ENCODE results near the gene KLHDC8A.

The KLHDC8A gene

DNA sequence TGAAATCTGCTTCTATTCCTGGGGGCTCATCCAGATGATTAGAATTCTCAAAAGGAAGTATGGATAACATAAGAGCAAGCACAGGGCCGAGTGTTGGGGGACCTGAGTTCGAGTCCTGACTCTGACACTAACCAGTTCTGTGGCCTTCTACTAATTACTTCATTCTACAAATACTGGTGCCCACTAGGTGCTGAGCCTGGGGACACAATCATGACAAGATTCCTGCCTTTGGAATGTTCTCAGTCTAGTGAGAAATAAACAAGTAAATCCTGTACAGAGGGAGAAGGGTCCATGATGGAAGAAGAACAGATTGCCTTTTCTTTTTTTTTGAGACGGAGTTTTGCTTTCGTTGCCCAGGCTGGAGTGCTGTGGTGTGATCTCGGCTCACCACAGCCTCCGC, 32.9 kb downstream of the KLHDC8A start:
- Histone ChIP-seq H3K27me3 (peaks cover 55% of the 10 kb centered on the region), H3K4me1 (peaks cover 10% of the 10 kb centered on the region), H3K9me3 (peaks cover 9% of the 10 kb centered on the region; the same call in 1 of the 2 replicates), H3K4me2 (no peak overlapping the region), H4K20me1 (peaks cover 34% of the 10 kb centered on the region; the same call in 1 of the 2 replicates), H3K9ac (no peak overlapping the region), H3K27ac (no peak overlapping the region), H3K4me3 (no peak overlapping the region), H3K36me3 (no peaks in the 10 kb centered on the region)
- TF ChIP-seq Cebpa-rat (IDR thresholded peaks at IDR 0.05) = no peak

DNA sequence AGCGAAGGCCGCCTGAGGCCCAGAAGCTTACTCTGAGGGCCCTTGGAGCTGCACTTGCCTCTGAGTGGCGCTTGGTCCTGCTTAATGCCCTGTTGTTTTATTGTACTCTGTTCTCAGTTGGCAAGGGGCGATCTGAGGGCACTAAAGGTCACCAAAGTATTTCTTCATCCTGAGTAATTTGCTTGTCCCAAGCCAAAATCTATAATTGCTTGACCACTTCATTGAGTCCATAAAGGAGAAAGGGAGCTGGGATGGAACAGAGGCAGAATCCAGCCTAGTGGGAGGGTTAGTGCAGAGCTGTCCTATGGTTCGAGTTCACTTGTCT, 34.8 kb downstream of the KLHDC8A start:
- Histone ChIP-seq H3K27ac (no peak overlapping the region), H3K9ac (no peak overlapping the region), H3K9me3 (peaks cover 9% of the 10 kb centered on the region; the same call in 1 of the 2 replicates), H3K27me3 (peaks cover 69% of the 10 kb centered on the region), H3K4me1 (peaks cover 10% of the 10 kb centered on the region), H3K4me2 (peak overlapping the region; percentile 87), H3K36me3 (no peaks in the 10 kb centered on the region), H3K4me3 (peak overlapping the region; percentile 62), H4K20me1 (peaks cover 34% of the 10 kb centered on the region; the same call in 1 of the 2 replicates)
- no peak for TF ChIP-seq Cebpa-rat (IDR thresholded peaks at IDR 0.05)

DNA sequence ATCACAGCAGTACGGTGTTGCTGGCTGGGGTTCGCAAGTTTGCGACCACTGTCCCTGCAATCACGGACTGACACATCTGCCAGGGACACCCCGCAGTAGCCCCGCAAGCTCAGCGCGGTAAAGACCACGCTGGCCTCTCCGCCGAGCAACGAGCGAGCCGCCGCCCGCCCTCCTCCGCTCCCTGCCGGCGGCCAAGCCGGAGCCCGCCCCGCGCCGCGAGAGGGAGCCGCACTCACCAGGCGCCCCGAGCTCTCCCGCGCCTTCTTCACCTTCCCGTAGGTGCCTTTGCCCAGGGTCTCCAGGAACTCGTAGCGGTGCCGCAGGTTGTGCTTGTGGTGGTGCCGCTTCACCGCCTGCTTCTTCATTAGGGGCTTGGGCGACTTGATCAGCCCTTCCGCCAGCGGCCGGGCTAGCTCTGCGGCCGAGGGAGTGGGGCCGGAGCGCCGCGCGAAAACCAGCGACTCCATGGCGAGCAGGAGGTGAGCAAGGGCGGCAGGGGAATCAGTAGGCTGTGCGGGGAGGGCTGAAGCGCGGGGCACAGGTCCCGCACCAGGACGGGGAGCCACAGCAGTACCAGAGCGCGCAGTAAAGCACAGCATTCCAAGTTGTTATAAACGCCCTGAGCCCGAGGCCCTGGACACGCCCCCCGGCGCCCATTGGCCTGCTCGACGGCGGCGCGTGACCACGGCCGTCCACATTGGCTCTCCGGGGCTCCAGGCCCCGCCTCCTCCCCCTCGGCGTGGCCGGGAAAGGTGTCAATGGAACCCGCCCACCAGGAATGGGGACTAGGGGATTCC, 35.4 kb downstream of the KLHDC8A start, which contains the start of gene NUAK2:
Gene NUAK2 (minus strand): TSS at position 584 of the 797 bp plus-strand sequence. CDS start 117 bp downstream, at position 467.
- H3K27ac ChIP-seq = no peak within 1 kb of the TSS
- H3K9me3 ChIP-seq = peaks cover 9% of the 10 kb centered on the region; the same call in 1 of the 2 replicates
- H3K9ac ChIP-seq = no peak within 1 kb of the TSS
- H4K20me1 ChIP-seq = peaks cover 34% of the 10 kb centered on the region; the same call in 1 of the 2 replicates
- H3K27me3 ChIP-seq = peaks cover 69% of the 10 kb centered on the region
- no peak for TF ChIP-seq Cebpa-rat (IDR thresholded peaks at IDR 0.05)
- H3K4me1 ChIP-seq = peaks cover 14% of the 10 kb centered on the region
- H3K4me2 ChIP-seq = peak within 1 kb of the TSS; percentile 87
- H3K36me3 ChIP-seq = no peaks in the 10 kb centered on the region
- H3K4me3 ChIP-seq = peak within 1 kb of the TSS; percentile 62

DNA sequence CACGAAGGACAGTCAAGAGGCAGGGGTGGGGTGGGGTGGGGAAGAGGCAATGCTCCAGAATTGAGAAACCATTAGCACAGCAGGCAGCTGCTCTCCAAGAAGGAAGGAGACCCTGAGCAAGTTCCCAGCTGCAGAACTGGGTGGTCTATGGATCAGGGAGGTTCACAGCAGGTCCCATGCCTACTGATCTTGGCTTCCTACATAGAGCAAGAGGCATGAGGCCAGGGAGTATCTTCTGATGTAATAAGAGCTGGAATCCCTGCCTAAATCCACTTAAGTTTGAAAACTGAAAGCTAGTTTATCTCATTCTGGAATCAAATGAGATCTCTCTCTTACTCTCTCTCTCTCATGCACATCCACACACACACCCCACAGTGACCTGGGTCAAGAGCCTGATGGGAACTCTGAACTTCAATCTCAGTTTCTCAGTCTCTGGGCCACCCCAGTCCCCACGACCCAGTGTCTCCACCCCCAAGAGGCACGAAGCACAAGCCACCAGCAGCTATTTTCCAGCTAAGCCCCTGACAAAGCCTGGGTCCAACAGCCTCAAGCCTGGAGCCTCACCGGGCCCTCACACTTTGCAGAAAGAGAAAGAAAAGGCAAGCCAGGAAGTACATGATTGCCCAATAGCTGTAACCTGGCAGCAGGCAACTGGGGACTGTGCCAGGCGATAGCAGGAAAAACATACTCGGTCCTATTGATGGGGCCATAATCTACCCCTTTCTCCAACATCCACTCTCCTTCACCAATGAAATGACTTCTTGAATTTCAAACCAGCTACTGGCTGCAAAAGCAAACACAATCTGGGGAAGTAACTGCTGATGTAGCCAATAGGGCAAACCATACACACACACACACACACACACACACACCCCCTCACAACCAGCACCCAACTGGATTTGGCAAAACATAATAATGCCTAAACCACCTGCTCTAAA, 37.4 kb downstream of the KLHDC8A start:
- Histone ChIP-seq H3K9me3 (peaks cover 9% of the 10 kb centered on the region; the same call in 1 of the 2 replicates), H3K4me1 (peaks cover 32% of the 10 kb centered on the region), H3K4me3 (no peak overlapping the region), H3K36me3 (no peaks in the 10 kb centered on the region), H3K27ac (no peak overlapping the region), H4K20me1 (peaks cover 25% of the 10 kb centered on the region; the same call in 1 of the 2 replicates), H3K27me3 (peaks cover 64% of the 10 kb centered on the region), H3K4me2 (no peak overlapping the region), H3K9ac (no peak overlapping the region)
- peak; percentile 61; the same call in 1 of the 2 replicates for TF ChIP-seq Cebpa-rat (IDR thresholded peaks at IDR 0.05)

DNA sequence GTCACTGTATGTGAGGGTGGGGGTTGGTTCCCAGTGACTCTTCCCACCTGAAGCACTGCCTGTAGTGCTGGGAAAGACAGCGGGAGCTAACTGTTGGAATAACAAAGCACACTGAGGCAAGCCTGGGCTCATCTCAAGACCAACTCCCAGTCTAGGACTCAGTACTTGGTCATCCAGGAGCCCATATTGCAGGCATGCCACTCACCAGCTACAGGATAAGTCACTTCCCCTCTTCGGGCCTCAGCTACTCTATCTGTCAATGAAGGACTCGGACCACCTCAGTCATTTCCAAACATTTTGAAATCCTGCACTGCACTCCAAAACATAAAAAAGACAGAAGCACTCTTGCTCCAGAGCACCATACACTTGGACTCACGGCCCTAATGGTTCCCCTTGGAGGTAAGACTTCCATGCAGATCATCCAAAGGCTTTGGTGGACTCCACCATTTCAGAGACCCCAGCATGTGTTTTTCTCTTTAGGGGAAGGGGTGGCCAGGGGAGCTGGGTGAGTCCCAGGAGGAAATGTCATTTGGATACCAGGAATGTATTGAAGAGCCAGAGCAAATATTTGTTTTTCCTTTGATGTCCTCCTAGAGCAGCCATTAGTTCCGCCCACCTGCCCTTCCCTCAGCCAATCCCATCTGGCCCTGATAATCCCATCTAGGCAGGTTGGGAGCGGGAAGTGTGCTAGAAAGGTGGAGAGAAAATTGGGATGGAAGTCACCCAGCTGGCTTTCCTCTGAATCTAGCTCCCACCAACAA, 38.3 kb downstream of the KLHDC8A start:
- TF ChIP-seq Cebpa-rat (IDR thresholded peaks at IDR 0.05) = no peak
- H3K9me3 ChIP-seq = peaks cover 9% of the 10 kb centered on the region; the same call in 1 of the 2 replicates
- H3K36me3 ChIP-seq = no peaks in the 10 kb centered on the region
- no peak overlapping the region for H3K4me3 ChIP-seq
- peaks cover 21% of the 10 kb centered on the region; the same call in 1 of the 2 replicates for H4K20me1 ChIP-seq
- peaks cover 58% of the 10 kb centered on the region for H3K27me3 ChIP-seq
- H3K27ac ChIP-seq = no peak overlapping the region
- H3K9ac ChIP-seq = no peak overlapping the region
- H3K4me1 ChIP-seq = peaks cover 41% of the 10 kb centered on the region
- no peak overlapping the region for H3K4me2 ChIP-seq

DNA sequence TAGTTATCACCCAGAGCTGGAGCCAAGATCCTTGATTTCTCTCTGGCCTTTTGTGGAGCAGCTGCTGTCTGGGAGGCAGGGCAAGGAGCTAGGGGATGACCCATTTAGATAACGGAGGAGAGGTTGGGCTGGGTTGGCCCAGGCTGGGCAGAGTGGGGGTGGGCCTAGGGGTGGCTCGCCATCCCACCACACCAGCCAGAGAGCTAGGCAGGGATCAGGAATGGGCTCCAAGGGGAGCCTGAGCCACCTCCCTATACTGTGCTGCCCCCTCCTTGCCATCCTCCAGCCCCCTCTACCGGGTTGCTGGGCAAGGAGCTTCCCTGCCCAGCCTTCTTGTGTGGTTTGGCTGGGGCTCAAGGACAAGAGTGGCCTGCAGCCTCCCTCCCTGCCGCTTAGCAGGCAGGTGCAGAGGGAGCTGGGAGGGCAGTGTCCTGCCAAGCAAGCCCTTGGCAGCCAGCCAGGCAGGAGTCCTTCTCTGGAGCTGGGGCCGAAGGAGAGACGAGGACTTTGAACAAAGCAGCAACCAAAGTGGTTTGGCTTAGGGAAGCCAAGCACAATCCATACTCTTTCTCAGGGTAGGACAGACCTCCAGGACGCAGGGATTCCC, 39.3 kb downstream of the KLHDC8A start:
- Histone ChIP-seq H3K9me3 (peaks cover 9% of the 10 kb centered on the region; the same call in 1 of the 2 replicates), H3K4me3 (no peak overlapping the region), H3K27me3 (peaks cover 48% of the 10 kb centered on the region), H3K9ac (no peak overlapping the region), H3K4me1 (peaks cover 51% of the 10 kb centered on the region), H4K20me1 (peaks cover 18% of the 10 kb centered on the region; the same call in 1 of the 2 replicates), H3K36me3 (no peaks in the 10 kb centered on the region), H3K27ac (no peak overlapping the region), H3K4me2 (no peak overlapping the region)
- no peak for TF ChIP-seq Cebpa-rat (IDR thresholded peaks at IDR 0.05)

DNA sequence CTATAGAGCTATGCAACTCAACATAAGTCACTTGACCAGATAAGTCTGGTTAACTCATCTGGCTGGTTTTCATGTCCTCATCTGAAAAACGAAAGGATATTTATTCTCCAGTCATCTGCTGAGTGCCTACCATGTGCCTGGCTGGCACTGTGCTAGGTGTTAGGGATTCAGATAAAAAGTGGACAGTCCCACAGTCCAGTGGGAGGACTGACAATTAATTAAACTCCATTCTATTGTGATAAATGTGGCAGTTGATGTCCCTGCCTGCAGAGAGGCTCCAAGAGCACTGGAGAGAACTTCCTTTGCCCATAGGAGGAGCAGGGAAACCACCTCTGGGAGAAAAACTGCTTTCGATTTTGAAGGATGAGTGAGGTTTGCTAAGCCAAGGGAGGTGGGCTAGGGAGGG, 40.6 kb downstream of the KLHDC8A start:
- peaks cover 36% of the 10 kb centered on the region for H3K27me3 ChIP-seq
- H3K9ac ChIP-seq = no peak overlapping the region
- H3K4me3 ChIP-seq = no peak overlapping the region
- TF ChIP-seq Cebpa-rat (IDR thresholded peaks at IDR 0.05) = no peak
- peaks cover 46% of the 10 kb centered on the region for H3K4me1 ChIP-seq
- H4K20me1 ChIP-seq = peaks cover 9% of the 10 kb centered on the region; the same call in 1 of the 2 replicates
- H3K36me3 ChIP-seq = no peaks in the 10 kb centered on the region
- no peak overlapping the region for H3K27ac ChIP-seq
- H3K4me2 ChIP-seq = peak overlapping the region; percentile 12
- no peaks in the 10 kb centered on the region for H3K9me3 ChIP-seq

DNA sequence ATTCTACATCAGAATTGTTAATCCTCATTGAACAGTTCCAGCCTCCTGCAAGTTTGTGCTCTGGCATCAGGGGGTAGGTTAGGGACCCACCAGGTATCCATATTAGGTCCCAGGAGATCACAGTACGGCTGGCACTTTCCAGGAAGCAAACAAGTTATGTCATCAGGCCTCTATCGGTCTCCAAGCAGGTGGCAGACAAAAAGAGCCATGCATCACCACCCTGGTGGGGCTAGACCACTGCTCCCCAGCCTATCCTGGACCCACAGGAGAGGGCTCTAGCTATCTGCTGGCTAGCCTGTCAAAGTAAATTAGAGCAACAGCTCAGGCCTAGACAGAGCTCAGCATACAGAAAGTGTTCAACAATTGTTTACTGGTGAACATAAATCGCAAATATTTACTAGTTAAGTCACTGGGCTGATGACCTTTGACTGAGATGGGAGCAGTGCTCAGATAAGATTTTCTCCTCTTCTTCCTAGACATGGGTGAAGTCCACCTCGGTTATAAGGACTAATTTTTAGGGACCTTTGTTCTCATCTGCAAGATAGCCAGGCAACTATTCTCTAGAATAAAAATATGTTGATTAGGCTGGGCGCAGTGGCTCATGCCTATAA, 41.6 kb downstream of the KLHDC8A start:
- Histone ChIP-seq H3K27ac (no peak overlapping the region), H3K9ac (no peak overlapping the region)

More for the DNA sequence above, 41.6 kb downstream of the KLHDC8A start:
- no peaks in the 10 kb centered on the region for H3K36me3 ChIP-seq
- no peaks in the 10 kb centered on the region for H3K9me3 ChIP-seq
- peaks cover 43% of the 10 kb centered on the region for H3K4me1 ChIP-seq
- peaks cover 6% of the 10 kb centered on the region; the same call in 1 of the 2 replicates for H4K20me1 ChIP-seq
- H3K4me2 ChIP-seq = peak overlapping the region; percentile 91
- H3K4me3 ChIP-seq = no peak overlapping the region
- H3K27me3 ChIP-seq = peaks cover 25% of the 10 kb centered on the region
- no peak for TF ChIP-seq Cebpa-rat (IDR thresholded peaks at IDR 0.05)
